Endothelial cell of umbilical vein (primary cell): Measurements from ENCODE around the gene PRAMEF12. TPM values are rescaled to one million over a fixed set of nuclear protein-coding genes. Genes with fewer than 3 reads are reported as not detected.

Experiments
- BruUV-seq: library from RNA; stranded (reverse); fragments of 400-500 nt; replicated peaks from 2 replicates; lab custom pipeline; 2021; lab: Mats Ljungman, UMichigan
- CTCF ChIA-PET: fragments of 300-600, 350-600 bp; sonication (Branson Sonifier 250); formaldehyde crosslinking; loops from one replicate; lab custom pipeline; 2021; ENCODE audit warnings: antibody characterized with exemption, inconsistent platforms; lab: Charles Lee
- POLR2A ChIA-PET: fragments of 300-600, 350-600 bp; sonication (Branson Sonifier 250); formaldehyde crosslinking; loops from one replicate; lab custom pipeline; 2021; ENCODE audit warnings: antibody characterized with exemption, inconsistent platforms; lab: Charles Lee
- DNase-seq: peaks from one replicate; pipeline ENCODE4 v3.0.0-alpha.2; 2011; ENCODE audit warnings: low read depth, low spot score
- FAIRE-seq: peaks from 2 replicates; lab custom pipeline; 2011; peaks lifted over from hg19 to GRCh38; lab: Jason Lieb, UNC
- H2AFZ ChIP-seq: 2 replicates; pipeline ENCODE4 v1.6.0; 2012; ENCODE audit warnings: low read depth, low read length, control low read depth, inconsistent platforms
- H3K27ac ChIP-seq: 2 replicates; pipeline ENCODE4 v1.5.1; 2011; ENCODE audit warnings: low read depth, mild to moderate bottlenecking, control low read depth, low read length, moderate library complexity; ENCODE audit not compliant: insufficient read depth
- H3K27me3 ChIP-seq, 2 experiments: 2 replicates each; pipeline versions ENCODE4 v1.6.0 to v1.6.1; 2011; ENCODE audit warnings: low read length in 2 of 2, mixed read lengths in 1 of 2; ENCODE audit not compliant: control insufficient read depth in 2 of 2, insufficient read depth in 2 of 2
- H3K36me3 ChIP-seq, 2 experiments: 2 replicates in 1 of 2; 3 replicates in 1 of 2; pipeline ENCODE4 v1.5.1; 2011; ENCODE audit warnings: low read length in 2 of 2, mild to moderate bottlenecking in 1 of 2, moderate library complexity in 1 of 2; ENCODE audit not compliant: control insufficient read depth in 2 of 2, insufficient read depth in 2 of 2; ENCODE audit errors: extremely low read depth in 1 of 2
- H3K4me1 ChIP-seq: 3 replicates; pipeline ENCODE4 v1.5.1; 2011; ENCODE audit warnings: mild to moderate bottlenecking, low read length; ENCODE audit not compliant: control insufficient read depth, insufficient read depth; ENCODE audit errors: extremely low read depth
- H3K4me2 ChIP-seq: 2 replicates; pipeline ENCODE4 v1.6.1; 2011; ENCODE audit warnings: low read length, control low read depth, mixed read lengths; ENCODE audit not compliant: insufficient read depth
- H3K4me3 ChIP-seq, 3 experiments: fragments of 200-600 bp in 1 of 3; sonication (generic), shearing (Covaris generic) in 1 of 3; replicated peaks in 1 of 3; 2 replicates each; pipeline ENCODE4 v1.5.1; 2011 to 2016; ENCODE audit warnings: control low read depth in 3 of 3, low read length in 3 of 3, mild to moderate bottlenecking in 2 of 3, inconsistent platforms in 1 of 3, low read depth in 1 of 3, moderate library complexity in 1 of 3; ENCODE audit not compliant: insufficient read depth in 1 of 3
- H3K79me2 ChIP-seq: 2 replicates; pipeline ENCODE4 v1.6.0; 2012; ENCODE audit warnings: low read length, inconsistent platforms; ENCODE audit not compliant: control insufficient read depth, insufficient read depth
- H3K9ac ChIP-seq: replicated peaks from 2 replicates; pipeline ENCODE3; 2011; ENCODE audit warnings: low read length, control low read depth; ENCODE audit not compliant: insufficient read depth; ENCODE audit errors: extremely low read depth
- H3K9me1 ChIP-seq: replicated peaks from 3 replicates; pipeline ENCODE4 v1.6.0; 2011; ENCODE audit warnings: mild to moderate bottlenecking, low read length; ENCODE audit not compliant: control insufficient read depth, insufficient read depth; ENCODE audit errors: extremely low read depth
- H3K9me3 ChIP-seq: replicated peaks from 2 replicates; pipeline ENCODE4 v1.5.1; 2012; ENCODE audit warnings: low read length, inconsistent platforms; ENCODE audit not compliant: control insufficient read depth, insufficient read depth
- H4K20me1 ChIP-seq: replicated peaks from 2 replicates; pipeline ENCODE3; 2011; ENCODE audit warnings: mild to moderate bottlenecking, low read length; ENCODE audit not compliant: control insufficient read depth, insufficient read depth; ENCODE audit errors: extremely low read depth
- EZH2 ChIP-seq: IDR thresholded peaks from 2 replicates; pipeline ENCODE4 v1.6.1; 2012; ENCODE audit warnings: borderline replicate concordance, low read depth, mild to moderate bottlenecking, moderate library complexity, low read length, inconsistent platforms; ENCODE audit not compliant: severe bottlenecking
- FOS ChIP-seq: IDR thresholded peaks from 2 replicates; pipeline ENCODE4 v1.6.1; 2011; ENCODE audit warnings: mild to moderate bottlenecking, low read length, moderate library complexity, borderline replicate concordance; ENCODE audit not compliant: insufficient read depth
- GATA2 ChIP-seq: IDR thresholded peaks from 2 replicates; pipeline ENCODE4 v1.7.0; 2011; ENCODE audit warnings: low read depth, mild to moderate bottlenecking, moderate library complexity, mixed read lengths, low read length; ENCODE audit not compliant: insufficient read length, insufficient read depth
- JUN ChIP-seq: IDR thresholded peaks from 2 replicates; pipeline ENCODE4 v1.6.1; 2011; ENCODE audit warnings: borderline replicate concordance, low read depth; ENCODE audit not compliant: insufficient read length, insufficient read depth
- MYC ChIP-seq: IDR thresholded peaks from one replicate; pipeline ENCODE4 v1.6.1; 2011; ENCODE audit warnings: mild to moderate bottlenecking, low read depth, low read length
- POLR2A ChIP-seq: IDR thresholded peaks from 2 replicates; pipeline ENCODE4 v1.6.1; 2012; ENCODE audit warnings: low read depth, mild to moderate bottlenecking, control low read depth, low read length
- POLR2AphosphoS5 ChIP-seq: IDR thresholded peaks from 2 replicates; pipeline ENCODE4 v1.6.1; 2012; ENCODE audit warnings: low read depth, mild to moderate bottlenecking, control low read depth, low read length, moderate library complexity; ENCODE audit not compliant: insufficient read depth
- dilution Hi-C: fragments of 300-500 bp; cut with MboI; formaldehyde crosslinking; loops from one replicate; pipeline ENCODE4 v1.15.0; 2019; ENCODE audit warnings: low sequenced_read_pairs; ENCODE audit not compliant: extremely low pct_ligation_motif_present
- intact Hi-C: fragments of 100-400 bp; cut with micrococcal nuclease; formaldehyde crosslinking; loops from one replicate; pipeline ENCODE4 v1.10.0; 2022
- polyA plus RNA-seq, 4 experiments: library from polyadenylated mRNA; depleted of rRNA in 3 of 4; stranded (reverse) in 3 of 4; unstranded in 1 of 4; fragments of >200 nt; gene quantifications; 2 replicates each; pipeline versions ENCODE4 v1.2.1 to v1.2.3, GENCODE V29; 2011 to 2012; ENCODE audit warnings: missing spikeins in 1 of 4
- total RNA-seq: library from RNA; stranded (reverse); gene quantifications from 2 replicates; pipeline ENCODE4 v1.2.3, GENCODE V29; 2021
- TF ChIP-seq, protein P1 (sequence below), 2 donors: IDR thresholded peaks; 1 replicate in 1 of 2; 2 replicates in 1 of 2; pipeline ENCODE4 v1.5.1; 2011; ENCODE audit warnings: low read length in 2 of 2, mild to moderate bottlenecking in 2 of 2, moderate library complexity in 2 of 2, control low read depth in 1 of 2, inconsistent platforms in 1 of 2, low read depth in 1 of 2; ENCODE audit not compliant: insufficient read depth in 1 of 2; ENCODE audit errors: extremely low read depth in 1 of 2
- TF ChIP-seq, protein P2 (sequence below): IDR thresholded peaks from 2 replicates; pipeline ENCODE4 v1.6.1; 2011; ENCODE audit not compliant: insufficient read depth, insufficient read length

Gene PRAMEF12
- total and polyA plus RNA-seq, 2 donors (not counting 3 experiments of a cell fraction or from before 2014, with no cell fraction given), result not detected

DNA sequence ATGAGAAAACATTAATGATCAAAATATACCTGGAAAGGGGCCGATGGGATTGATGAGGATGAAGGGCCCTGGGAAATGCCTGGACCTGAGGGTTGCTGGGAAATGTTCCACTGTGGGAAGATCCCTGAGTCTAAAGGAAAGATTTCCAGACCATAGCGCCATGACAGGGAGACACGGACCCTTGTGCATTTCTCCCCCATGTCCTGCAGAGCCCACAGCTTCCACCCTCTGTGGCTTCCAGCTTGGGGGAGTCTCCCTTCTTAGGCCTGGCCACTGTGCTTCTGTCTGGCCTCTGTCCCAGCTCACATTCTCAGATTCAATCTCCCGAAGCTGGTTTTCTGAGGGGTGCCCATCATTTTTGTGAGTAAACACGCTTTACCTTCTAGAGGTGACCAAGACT, 1.0 kb upstream of the PRAMEF12 start:
- CTCF ChIA-PET, result no interaction called here
- TF ChIP-seq FOS (no peak), POLR2A (no peak), POLR2AphosphoS5 (no peak), EZH2 (no peak), MYC (no peak), GATA2 (no peak), JUN (no peak)
- TF ChIP-seq, protein P1, sequence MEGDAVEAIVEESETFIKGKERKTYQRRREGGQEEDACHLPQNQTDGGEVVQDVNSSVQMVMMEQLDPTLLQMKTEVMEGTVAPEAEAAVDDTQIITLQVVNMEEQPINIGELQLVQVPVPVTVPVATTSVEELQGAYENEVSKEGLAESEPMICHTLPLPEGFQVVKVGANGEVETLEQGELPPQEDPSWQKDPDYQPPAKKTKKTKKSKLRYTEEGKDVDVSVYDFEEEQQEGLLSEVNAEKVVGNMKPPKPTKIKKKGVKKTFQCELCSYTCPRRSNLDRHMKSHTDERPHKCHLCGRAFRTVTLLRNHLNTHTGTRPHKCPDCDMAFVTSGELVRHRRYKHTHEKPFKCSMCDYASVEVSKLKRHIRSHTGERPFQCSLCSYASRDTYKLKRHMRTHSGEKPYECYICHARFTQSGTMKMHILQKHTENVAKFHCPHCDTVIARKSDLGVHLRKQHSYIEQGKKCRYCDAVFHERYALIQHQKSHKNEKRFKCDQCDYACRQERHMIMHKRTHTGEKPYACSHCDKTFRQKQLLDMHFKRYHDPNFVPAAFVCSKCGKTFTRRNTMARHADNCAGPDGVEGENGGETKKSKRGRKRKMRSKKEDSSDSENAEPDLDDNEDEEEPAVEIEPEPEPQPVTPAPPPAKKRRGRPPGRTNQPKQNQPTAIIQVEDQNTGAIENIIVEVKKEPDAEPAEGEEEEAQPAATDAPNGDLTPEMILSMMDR (IDR thresholded peaks at IDR 0.05; ENCODE audit: extremely low read depth in 1 of 2, insufficient read depth in 1 of 2, low read depth in 1 of 2, low read length in 2 of 2), result no peak
- TF ChIP-seq, protein P2, sequence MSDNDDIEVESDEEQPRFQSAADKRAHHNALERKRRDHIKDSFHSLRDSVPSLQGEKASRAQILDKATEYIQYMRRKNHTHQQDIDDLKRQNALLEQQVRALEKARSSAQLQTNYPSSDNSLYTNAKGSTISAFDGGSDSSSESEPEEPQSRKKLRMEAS, result no peak
- dilution Hi-C loops, result no loop called here

More for the DNA sequence above, 1.0 kb upstream of the PRAMEF12 start:
- Histone ChIP-seq H3K4me2 (no peak overlapping the region), H4K20me1 (no peaks in the 10 kb centered on the region), H3K9ac (no peak overlapping the region), H3K27me3 (no peaks in the 10 kb centered on the region), H3K27ac (no peak overlapping the region), H3K36me3 (no peaks in the 10 kb centered on the region), H3K9me3 (no peaks in the 10 kb centered on the region), H3K79me2 (no peaks in the 10 kb centered on the region), H2AFZ (no peak overlapping the region), H3K9me1 (no peaks in the 10 kb centered on the region), H3K4me1 (no peaks in the 10 kb centered on the region), H3K4me3 (no peak overlapping the region)
- BruUV-seq, result no TSS peak
- DNase-seq, result no peak
- FAIRE-seq, result no peak
- intact Hi-C loops, result no loop called here
- POLR2A ChIA-PET, result no interaction called here
